K562 (cell line): ENCODE data around the gene MCFD2. TPM values are rescaled to one million over a fixed set of nuclear protein-coding genes. Genes with fewer than 3 reads are reported as not detected.

Experiments
- ATAC-seq: fragments of 200-7000 bp; cut with Tn5 transposase; 3 replicates; pipeline ENCODE4 v1.9.1; 2020; ENCODE audit warnings: moderate library complexity
- BruUV-seq: library from RNA; stranded (reverse); fragments of 400-500 nt; replicated peaks from 2 replicates; lab custom pipeline; 2021; lab: Mats Ljungman, UMichigan
- CTCF ChIA-PET: fragments of 300-600 bp; formaldehyde crosslinking; extraction: SDS; loops from one replicate; lab custom pipeline; 2021; ENCODE audit warnings: low intra/inter-chr PET ratio; lab: Yijun Ruan, JAX
- POLR2A ChIA-PET: fragments of 300-600, 350-650 bp; sonication (Branson Sonifier 250); formaldehyde crosslinking; extraction: SDS; loops from one replicate; lab custom pipeline; 2021; ENCODE audit warnings: antibody characterized with exemption, inconsistent platforms; lab: Yijun Ruan, JAX
- DNase-seq, 4 experiments: peaks; one replicate each; pipeline versions ENCODE4 v3.0.0 to v3.0.0-alpha.2; 2011 to 2018; ENCODE audit warnings: low spot score in 3 of 4, mixed read lengths in 3 of 4; ENCODE audit errors: extremely low read depth in 1 of 4
- FAIRE-seq: peaks from 2 replicates; lab custom pipeline; 2011; peaks lifted over from hg19 to GRCh38; lab: Jason Lieb, UNC
- H2AFZ ChIP-seq: 2 replicates; pipeline ENCODE4 v1.6.0; 2011; ENCODE audit warnings: low read depth, low read length, control low read depth, inconsistent platforms
- H3K27ac ChIP-seq: fragments of 200-600 bp; 3 replicates; pipeline ENCODE4 v1.8.0; 2011; ENCODE audit warnings: low read depth, mild to moderate bottlenecking, control low read depth, inconsistent platforms, low read length, moderate library complexity, mixed read lengths; ENCODE audit errors: extremely low read depth
- H3K27me3 ChIP-seq, 2 experiments: fragments of 300-600 bp in 1 of 2; 2 replicates in 1 of 2; 3 replicates in 1 of 2; pipeline versions ENCODE4 v1.6.0 to v1.8.0; 2011; ENCODE audit warnings: inconsistent platforms in 2 of 2, low read length in 2 of 2, mild to moderate bottlenecking in 1 of 2, mixed read lengths in 1 of 2, moderate library complexity in 1 of 2; ENCODE audit not compliant: control insufficient read depth in 2 of 2, insufficient read depth in 2 of 2
- H3K36me3 ChIP-seq: fragments of 300-600 bp; 3 replicates; pipeline ENCODE4 v1.8.0; 2011; ENCODE audit warnings: mild to moderate bottlenecking, low read length, inconsistent platforms; ENCODE audit not compliant: control insufficient read depth, insufficient read depth
- H3K4me1 ChIP-seq, 2 experiments: fragments of 200-600 bp in 1 of 2; replicated peaks in 1 of 2; 2 replicates in 1 of 2; 3 replicates in 1 of 2; pipeline versions ENCODE4 v1.5.1 to v1.8.0; 2011; ENCODE audit warnings: inconsistent platforms in 2 of 2, low read length in 2 of 2, mild to moderate bottlenecking in 1 of 2, mixed read lengths in 1 of 2, moderate library complexity in 1 of 2; ENCODE audit not compliant: control insufficient read depth in 2 of 2, insufficient read depth in 2 of 2
- H3K4me2 ChIP-seq: 2 replicates; pipeline ENCODE4 v1.6.1; 2011; ENCODE audit warnings: low read length, control low read depth, inconsistent platforms, mixed read lengths; ENCODE audit not compliant: insufficient read depth
- H3K4me3 ChIP-seq: fragments of 200-600 bp; sonication (generic), shearing (Covaris generic); 2 replicates; pipeline ENCODE4 v1.5.1; 2016; ENCODE audit warnings: control low read depth, inconsistent platforms
- H3K79me2 ChIP-seq: fragments of 200-600 bp; 3 replicates; pipeline ENCODE4 v1.8.0; 2011; ENCODE audit warnings: low read length, inconsistent platforms; ENCODE audit not compliant: control insufficient read depth, insufficient read depth
- H3K9ac ChIP-seq, 2 experiments: 2 replicates each; pipeline versions ENCODE4 v1.6.0 to v1.6.1; 2011; ENCODE audit warnings: low read depth in 2 of 2, low read length in 2 of 2, control low read depth in 1 of 2, inconsistent platforms in 1 of 2, mild to moderate bottlenecking in 1 of 2, mixed read lengths in 1 of 2; ENCODE audit not compliant: insufficient read depth in 1 of 2
- H3K9me1 ChIP-seq: one replicate; pipeline ENCODE4 v1.6.0; 2011; ENCODE audit warnings: inconsistent platforms, mild to moderate bottlenecking, low read length, moderate library complexity; ENCODE audit not compliant: control insufficient read depth, insufficient read depth
- H3K9me3 ChIP-seq: replicated peaks from 2 replicates; pipeline ENCODE4 v1.5.1; 2011; ENCODE audit warnings: low read depth, low read length, inconsistent platforms; ENCODE audit not compliant: control insufficient read depth, insufficient read depth
- H4K20me1 ChIP-seq: replicated peaks from 2 replicates; pipeline ENCODE4 v1.6.1; 2011; ENCODE audit warnings: low read length, inconsistent platforms, mixed read lengths; ENCODE audit not compliant: control insufficient read depth, insufficient read depth
- HEY1 ChIP-seq: fragments of 250-450 bp; sonication (Bioruptor Pico); IDR thresholded peaks from 2 replicates; pipeline ENCODE4 v1.5.0; 2020; ENCODE audit warnings: mild to moderate bottlenecking, moderate library complexity, borderline replicate concordance
- NCOA6 ChIP-seq: fragments of 450-650 bp; IDR thresholded peaks from 2 replicates; pipeline ENCODE4 v1.6.1; 2017; ENCODE audit warnings: mild to moderate bottlenecking
- ZEB2 ChIP-seq: fragments of 450-650 bp; IDR thresholded peaks from 2 replicates; pipeline ENCODE4 v1.6.1; 2016
- ZNF316 ChIP-seq: fragments of 450-650 bp; IDR thresholded peaks from 2 replicates; pipeline ENCODE4 v1.6.1; 2016
- WGBS: fragments of 100-300 bp; shearing (Covaris generic); methylation state at CpG from one replicate; pipeline ENCODE4 v1.1.6; 2016; ENCODE audit warnings: low coverage, mixed read lengths; ENCODE audit not compliant: insufficient coverage; ENCODE audit errors: missing lambda C conversion rate; 5-methylcytosine and 5-hydroxymethylcytosine counted together
- in situ Hi-C: fragments of 300-500 bp; cut with MboI; formaldehyde crosslinking; loops from 4 replicates; pipeline ENCODE4 v1.15.0; 2018; ENCODE audit warnings: inconsistent platforms, mixed read lengths
- intact Hi-C: fragments of 100-400 bp; cut with micrococcal nuclease; formaldehyde crosslinking; loops from 2 replicates; pipeline ENCODE4 v1.14.2; 2022
- polyA plus RNA-seq, 8 experiments: library from polyadenylated mRNA; depleted of rRNA in 4 of 8; stranded (reverse) in 5 of 8; unstranded in 3 of 8; fragments of >200 nt; fragmentation: Nextera tagmentation in 2 of 8; fragmentation: Illumina TruSeq in 1 of 8; extraction: Ambion mirVana in 2 of 8; extraction: Trizol in 1 of 8; gene quantifications; 2 replicates each; pipeline versions ENCODE4 v1.2.1 to v1.2.3, GENCODE V29; 2011 to 2014; ENCODE audit warnings: inconsistent platforms in 1 of 8, missing spikeins in 1 of 8
- total RNA-seq, 7 experiments: library from RNA; depleted of rRNA in 6 of 7; stranded (reverse); fragments of >200 nt in 6 of 7; fragmentation: Illumina TruSeq in 2 of 7; extraction: Trizol in 2 of 7; gene quantifications; 2 replicates each; pipeline versions ENCODE4 v1.2.1 to v1.2.3, GENCODE V29; 2011 to 2021; ENCODE audit warnings: low replicate concordance in 1 of 7
- TF ChIP-seq, protein P1 (sequence below): fragments of 250-450 bp; sonication (Bioruptor Pico); IDR thresholded peaks from 2 replicates; pipeline ENCODE4 v1.5.0; 2022; ENCODE audit warnings: mild to moderate bottlenecking

MCFD2 gene
- total and polyA plus RNA-seq, 9 of the 15 experiments (the other 6 are each of a cell fraction or from before 2014, with no cell fraction given): 78.6 to 237 (median 123) TPM

DNA sequence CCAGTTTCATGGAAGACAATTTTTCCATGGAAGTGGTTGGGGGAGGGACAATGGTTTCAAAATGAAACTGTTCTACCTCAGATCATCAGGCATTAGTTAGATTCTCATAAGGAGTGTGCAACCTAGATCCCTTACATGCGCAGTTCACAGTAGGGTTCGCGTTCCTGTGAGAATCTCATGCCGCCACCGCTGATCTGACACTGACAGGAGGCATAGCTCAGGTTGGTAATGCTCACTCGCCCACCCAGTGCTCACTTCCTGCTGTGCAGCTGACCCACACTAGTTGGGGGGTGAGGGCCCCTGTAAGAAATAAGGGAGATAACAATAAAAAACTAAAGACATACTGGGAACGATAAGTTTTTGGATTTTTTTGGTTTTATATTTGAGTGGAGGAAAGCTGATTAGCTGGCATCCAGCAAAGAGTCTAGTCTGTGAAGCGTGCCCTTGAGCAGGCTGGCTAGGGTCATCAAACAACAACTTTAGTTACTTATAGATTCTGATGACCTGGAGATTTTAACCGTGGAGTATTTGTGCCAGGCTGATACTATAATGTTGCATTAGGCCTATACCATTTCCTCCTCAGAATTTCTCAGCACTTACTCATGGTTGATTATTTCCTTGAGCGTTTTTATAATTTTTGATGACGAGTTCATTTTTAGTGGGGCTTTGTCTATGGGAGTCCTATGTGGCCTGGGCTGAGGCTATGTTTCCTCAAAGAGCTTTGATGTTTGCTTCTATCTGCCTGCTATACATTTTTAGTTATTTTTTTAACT is 6.3 kb upstream of the MCFD2 start:
- Histone ChIP-seq H3K4me2 (no peak overlapping the region), H4K20me1 (no peaks in the 10 kb centered on the region), H3K4me3 (no peak overlapping the region), H3K79me2 (peaks cover 12% of the 10 kb centered on the region; the same call in 2 of the 3 replicates), H3K4me1 (peaks cover 5 to 19% of the 10 kb centered on the region in 2 experiments; a peak in 2 of 5 replicates), H3K9me3 (peaks cover 5% of the 10 kb centered on the region; the same call in 1 of the 2 replicates), H2AFZ (no peak overlapping the region), H3K9me1 (no peaks in the 10 kb centered on the region), H3K27me3 (no peaks in the 10 kb centered on the region), H3K27ac (no peak overlapping the region), H3K36me3 (no peaks in the 10 kb centered on the region), H3K9ac (no peak overlapping the region)
- FAIRE-seq: no peak
- ATAC-seq: no peak
- intact Hi-C loops: no loop called here
- TF ChIP-seq ZNF316 (peak; percentile 54; the same call in 1 of the 2 replicates), NCOA6 (no peak), HEY1 (CRISPR knock-in tag) (no peak), ZEB2 (no peak)
- TF ChIP-seq, protein P1, sequence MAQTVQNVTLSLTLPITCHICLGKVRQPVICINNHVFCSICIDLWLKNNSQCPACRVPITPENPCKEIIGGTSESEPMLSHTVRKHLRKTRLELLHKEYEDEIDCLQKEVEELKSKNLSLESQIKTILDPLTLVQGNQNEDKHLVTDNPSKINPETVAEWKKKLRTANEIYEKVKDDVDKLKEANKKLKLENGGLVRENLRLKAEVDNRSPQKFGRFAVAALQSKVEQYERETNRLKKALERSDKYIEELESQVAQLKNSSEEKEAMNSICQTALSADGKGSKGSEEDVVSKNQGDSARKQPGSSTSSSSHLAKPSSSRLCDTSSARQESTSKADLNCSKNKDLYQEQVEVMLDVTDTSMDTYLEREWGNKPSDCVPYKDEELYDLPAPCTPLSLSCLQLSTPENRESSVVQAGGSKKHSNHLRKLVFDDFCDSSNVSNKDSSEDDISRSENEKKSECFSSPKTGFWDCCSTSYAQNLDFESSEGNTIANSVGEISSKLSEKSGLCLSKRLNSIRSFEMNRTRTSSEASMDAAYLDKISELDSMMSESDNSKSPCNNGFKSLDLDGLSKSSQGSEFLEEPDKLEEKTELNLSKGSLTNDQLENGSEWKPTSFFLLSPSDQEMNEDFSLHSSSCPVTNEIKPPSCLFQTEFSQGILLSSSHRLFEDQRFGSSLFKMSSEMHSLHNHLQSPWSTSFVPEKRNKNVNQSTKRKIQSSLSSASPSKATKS (CRISPR knock-in tag): no peak
- whole genome bisulfite sequencing: 80% methylated on average over 11 of the region's 11 CpGs
- ChIA-PET CTCF (no interaction called here), POLR2A (no interaction called here)
- DNase-seq: no peak
- in situ Hi-C loops: no loop called here
- no TSS peak for BruUV-seq
